Nucleus accumbens (tissue), 56 donors: ENCODE results near the gene FOXJ3.

Experiments used
- DNase-seq, 56 donors: peaks; one replicate each; lab custom pipeline; 2025; lab: John Stamatoyannopoulos, UW

The FOXJ3 gene

GRCh38 chr1:42335809-42336518 is 929 bp upstream of the FOXJ3 start:
- peak in 1 of 56 donors; percentile 8 for DNase-seq

- peak in 51 of 56 donors; percentile 9 to 77 (median 60) for DNase-seq
These were observed 590 bp downstream of the FOXJ3 start for GRCh38 chr1:42334240-42335049.

- no peak for DNase-seq
These were observed 1.3 kb downstream of the FOXJ3 start for GRCh38 chr1:42333662-42334239.

DNA sequence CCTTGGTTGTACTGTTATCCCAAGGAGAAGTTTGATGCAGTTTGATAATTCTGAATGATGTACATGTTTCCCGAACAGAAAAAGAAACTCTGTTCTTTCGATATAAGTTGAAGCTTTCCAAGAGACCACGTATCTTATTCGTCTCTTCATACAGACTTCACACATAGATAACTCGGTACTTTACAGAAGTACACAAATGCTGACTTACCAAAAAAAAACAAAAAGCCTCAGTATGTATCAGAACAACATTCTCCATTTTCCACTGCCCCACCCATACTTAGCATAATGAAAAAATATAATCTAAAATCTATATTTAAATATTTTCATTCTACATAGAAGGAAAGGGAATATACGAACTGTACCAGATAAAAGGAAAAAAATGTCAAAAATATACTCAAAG is 2.2 kb downstream of the FOXJ3 start:
- DNase-seq = no peak

DNA sequence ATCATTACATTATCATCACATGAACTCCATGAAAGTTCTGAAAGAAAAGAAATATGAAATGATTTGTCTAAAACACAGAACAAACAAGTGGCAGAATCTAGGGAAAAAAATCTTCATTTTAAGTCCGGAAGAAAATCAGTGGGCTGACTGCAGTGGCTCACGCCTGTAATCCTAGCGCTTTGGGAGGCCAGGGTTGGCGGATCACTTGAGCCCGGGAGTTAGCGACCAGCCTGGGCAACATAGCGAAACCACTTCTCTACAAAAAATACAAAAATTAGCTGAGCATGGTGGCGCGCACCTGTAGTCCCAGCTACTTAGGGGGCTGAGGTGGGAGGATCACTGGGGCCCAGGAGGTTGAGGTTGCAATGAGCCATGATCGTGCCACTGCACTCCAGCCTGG is 4.8 kb downstream of the FOXJ3 start:
- DNase-seq = no peak

GRCh38 chr1:42328916-42329496 is 6.0 kb downstream of the FOXJ3 start:
- no peak for DNase-seq

- DNase-seq = no peak
These were observed 6.9 kb downstream of the FOXJ3 start for GRCh38 chr1:42328047-42328625.

DNA sequence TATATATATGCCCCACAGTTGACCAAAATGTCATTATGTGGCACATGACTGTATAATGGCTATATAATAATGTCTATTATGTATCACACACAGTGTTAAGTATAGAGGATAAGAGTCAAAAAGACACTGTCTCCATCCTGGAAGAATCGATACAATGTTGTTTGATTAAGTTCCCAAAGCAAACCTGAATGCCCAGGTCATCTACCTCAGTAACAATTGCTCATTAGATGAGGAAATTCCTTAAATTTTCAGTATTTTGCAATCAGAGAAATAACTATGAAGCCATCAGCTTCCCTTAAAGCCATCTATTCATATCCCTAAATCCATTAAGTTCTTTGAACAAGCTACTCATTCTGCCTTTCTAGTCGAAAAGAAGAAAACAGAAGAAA is 10.0 kb downstream of the FOXJ3 start:
- DNase-seq = no peak

GRCh38 chr1:42324398-42325013 is 10.5 kb downstream of the FOXJ3 start:
- no peak for DNase-seq

- no peak for DNase-seq
These were observed 11.5 kb downstream of the FOXJ3 start for GRCh38 chr1:42323551-42323950.

- DNase-seq = no peak
These were observed 12.5 kb downstream of the FOXJ3 start for GRCh38 chr1:42322577-42322976.

GRCh38 chr1:42321731-42322130 is 13.3 kb downstream of the FOXJ3 start:
- DNase-seq = no peak

DNA sequence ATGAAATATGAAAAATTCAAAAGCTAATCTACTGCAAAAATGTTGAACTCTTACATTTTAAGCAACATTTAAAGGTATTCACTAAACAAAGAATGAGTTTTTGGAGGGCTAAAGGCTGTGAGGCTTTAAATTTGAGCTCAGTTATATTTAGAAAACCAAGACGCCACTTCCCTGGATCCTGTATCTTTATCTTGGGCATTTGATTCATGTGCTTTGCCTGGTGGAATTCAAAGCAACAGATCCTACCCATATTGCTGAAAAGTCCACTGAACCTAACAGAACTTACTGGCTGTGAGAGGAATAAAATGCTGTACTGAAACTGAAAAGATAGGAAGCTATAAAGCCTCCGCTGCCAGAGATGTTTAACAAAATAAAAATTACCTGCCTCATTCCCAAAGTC is 14.3 kb downstream of the FOXJ3 start:
- no peak for DNase-seq

DNA sequence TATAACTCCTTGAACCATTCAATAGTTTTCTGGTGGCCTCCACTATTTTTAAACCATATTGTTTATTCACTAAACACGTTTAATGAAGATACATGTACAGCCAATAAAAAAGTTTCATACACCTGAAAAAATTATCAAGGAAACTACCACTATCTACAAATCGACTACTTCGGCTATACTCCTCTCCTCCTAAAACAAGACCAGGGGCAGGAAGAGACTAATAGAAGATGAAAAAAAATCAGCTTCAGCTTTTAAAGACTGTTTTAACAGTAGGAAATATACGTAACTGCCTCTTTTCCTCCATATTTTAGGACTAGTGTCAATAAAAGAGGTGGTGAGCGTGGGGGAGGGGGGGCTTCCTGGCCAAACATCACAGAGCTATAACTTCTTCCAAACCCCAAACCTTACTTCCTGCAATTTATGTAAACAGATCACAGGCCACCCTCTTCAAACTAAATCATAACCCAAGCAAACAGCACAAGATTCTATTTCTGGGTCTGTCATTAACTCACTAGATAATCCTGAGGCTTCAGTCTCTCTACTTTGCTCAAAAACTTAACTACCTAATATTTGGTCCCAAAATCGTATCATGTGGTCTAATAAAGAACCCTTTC is 15.1 kb downstream of the FOXJ3 start:
- no peak for DNase-seq

DNA sequence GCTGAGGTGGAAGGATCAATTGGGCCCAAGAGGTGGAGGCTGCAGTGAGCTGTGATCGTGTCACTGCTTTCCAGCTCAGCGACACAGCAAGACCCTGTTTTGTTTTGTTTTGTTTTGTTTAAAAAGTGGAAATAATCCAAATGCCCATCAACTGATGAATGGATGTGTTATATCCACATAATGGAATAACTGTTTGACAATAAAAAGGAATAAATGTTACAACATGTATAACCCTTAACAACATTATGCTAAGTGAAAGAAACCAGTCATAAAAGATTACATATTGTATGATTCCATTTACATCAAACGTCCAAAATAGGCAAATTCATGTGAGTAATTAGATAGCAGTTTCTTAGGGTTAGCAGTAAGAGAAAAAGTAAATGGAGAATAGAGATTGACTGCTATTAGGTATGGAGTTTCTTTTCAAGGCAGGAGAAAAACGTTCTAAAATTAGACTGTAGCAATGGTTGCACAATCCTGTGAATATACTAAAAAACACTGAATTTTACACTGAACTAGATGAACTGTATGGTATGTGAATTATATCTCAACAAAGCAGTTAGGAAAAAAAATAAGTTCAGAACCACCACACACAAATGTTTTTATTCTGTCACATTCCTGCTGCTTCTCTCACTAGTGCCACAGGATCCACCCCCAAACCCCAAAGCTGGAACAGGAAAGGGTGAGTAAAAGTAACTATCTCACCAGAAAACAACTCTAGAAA is 15.7 kb downstream of the FOXJ3 start:
- DNase-seq = peak in 1 of 56 donors; percentile 37

- no peak for DNase-seq
These were observed 16.4 kb downstream of the FOXJ3 start for GRCh38 chr1:42318601-42319000.

DNA sequence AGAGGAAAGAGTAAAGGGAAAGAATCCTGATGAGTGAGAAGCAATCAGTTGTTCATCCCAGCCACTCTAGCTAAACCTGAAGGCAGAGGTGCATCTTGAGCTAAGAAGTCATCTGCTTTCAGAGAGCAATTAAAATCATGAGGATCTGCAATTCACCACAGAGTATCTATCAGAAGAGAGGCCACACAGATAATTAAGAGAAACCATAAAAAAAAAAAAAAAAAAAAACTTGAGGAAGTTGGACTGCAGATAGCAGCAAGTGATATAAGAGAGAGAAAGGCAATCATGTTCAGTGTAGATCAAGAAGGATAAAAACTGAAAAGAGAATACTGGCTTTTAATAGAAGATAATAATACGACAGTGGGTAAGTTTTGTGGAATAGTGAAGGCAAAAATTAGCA is 17.7 kb downstream of the FOXJ3 start:
- no peak for DNase-seq

GRCh38 chr1:42316292-42316691 is 18.7 kb downstream of the FOXJ3 start:
- no peak for DNase-seq

DNA sequence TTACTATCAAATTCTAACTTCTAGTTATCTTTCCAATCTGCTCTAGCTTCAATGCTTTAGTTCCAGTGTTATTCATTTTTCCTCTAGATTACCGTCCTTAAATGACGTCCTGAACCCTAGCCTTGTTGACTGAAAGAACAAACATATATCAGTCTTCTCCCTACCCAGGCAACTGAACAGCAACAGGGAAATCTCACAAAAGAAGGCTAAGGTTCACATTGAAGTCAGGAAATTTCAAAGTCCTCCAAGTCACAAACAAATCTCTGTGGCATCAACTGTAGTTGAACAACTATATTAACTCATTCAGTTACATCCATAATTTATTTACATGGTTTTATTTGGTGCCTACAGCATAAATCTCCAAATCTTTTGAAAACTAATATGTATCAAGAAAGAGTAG is 19.5 kb downstream of the FOXJ3 start:
- DNase-seq = no peak
